Measurements from ENCODE around the gene PIK3R2.

The PIK3R2 gene

GRCh38 chr19:18126097-18126496, 26.9 kb upstream of the PIK3R2 start:
- no peak for DNase-seq

- no peak for DNase-seq
Measured at GRCh38 chr19:18128044-18128443, 24.9 kb upstream of the PIK3R2 start.

GRCh38 chr19:18128805-18129204, 24.2 kb upstream of the PIK3R2 start:
- DNase-seq: no peak

- DNase-seq: no peak
Measured at GRCh38 chr19:18130523-18131242, 22.3 kb upstream of the PIK3R2 start.

- DNase-seq: no peak
Measured at GRCh38 chr19:18131841-18132596, 20.9 kb upstream of the PIK3R2 start.

GRCh38 chr19:18135712-18136584, 17.0 kb upstream of the PIK3R2 start:
- DNase-seq: no peak

GRCh38 chr19:18137242-18137641, 15.7 kb upstream of the PIK3R2 start:
- DNase-seq: no peak

GRCh38 chr19:18137657-18138339, 15.2 kb upstream of the PIK3R2 start:
- DNase-seq: no peak

- no peak for DNase-seq
Measured at GRCh38 chr19:18140473-18140872, 12.5 kb upstream of the PIK3R2 start.

- DNase-seq: no peak
Measured at GRCh38 chr19:18141031-18141430, 11.9 kb upstream of the PIK3R2 start.

- no peak for DNase-seq
Measured at GRCh38 chr19:18143902-18144301, 9.1 kb upstream of the PIK3R2 start.

GRCh38 chr19:18144361-18144760, 8.6 kb upstream of the PIK3R2 start:
- no peak for DNase-seq

GRCh38 chr19:18144906-18145305, 8.1 kb upstream of the PIK3R2 start:
- DNase-seq: no peak

GRCh38 chr19:18145391-18145999, 7.5 kb upstream of the PIK3R2 start:
- no peak for DNase-seq

GRCh38 chr19:18147396-18147795, 5.6 kb upstream of the PIK3R2 start:
- no peak for DNase-seq

- DNase-seq: no peak
Measured at GRCh38 chr19:18149596-18149975, 3.4 kb upstream of the PIK3R2 start.

GRCh38 chr19:18150776-18151624, 2.0 kb upstream of the PIK3R2 start:
- no peak for DNase-seq

- DNase-seq: peak; percentile 98
Measured at GRCh38 chr19:18152442-18152816, 534 bp upstream of the PIK3R2 start.

GRCh38 chr19:18153556-18154134, 682 bp downstream of the PIK3R2 start:
- peak; percentile 21 for DNase-seq

GRCh38 chr19:18155095-18156087, 2.4 kb downstream of the PIK3R2 start:
- DNase-seq: no peak
